ENCODE data around the gene PIP5K1C. TPM values are rescaled to one million over a fixed set of nuclear protein-coding genes. Genes with fewer than 3 reads are reported as not detected.

PIP5K1C gene
- total RNA-seq, 4 donors from 2014 or later: 25.4 to 91.1 (median 36.4) TPM

- Histone ChIP-seq H3K27ac (no peak overlapping the region), H3K27me3 (no peaks in the 10 kb centered on the region), H3K36me3 (no peaks in the 10 kb centered on the region), H3K4me3 (no peak overlapping the region), H3K4me1 (peaks cover 2 to 7% (median 3%) of the 10 kb centered on the region in 4 donors), H3K9me3 (no peaks in the 10 kb centered on the region)
- intact Hi-C loops (cut with DNase I; ENCODE audit: low total_unique reads): no loop called here
- WGBS, 2 donors (ENCODE audit: low coverage in 1 of 2): 50 to 88% methylated on average over 1 to 12 of the region's 12 CpGs
- TF ChIP-seq POLR2AphosphoS5 (IDR thresholded peaks at IDR 0.05): no peak
- TF ChIP-seq POLR2A (IDR thresholded peaks at IDR 0.05): no peak
- TF ChIP-seq CTCF (IDR thresholded peaks at IDR 0.05): no peak
- TF ChIP-seq EP300 (IDR thresholded peaks at IDR 0.05; ENCODE audit: low read depth): no peak
- in situ Hi-C loops (cut with MboI; ENCODE audit: low pct_ligation_motif_present in 1 of 4, low pct_unique_long_range_greater_than_20kb in 1 of 4, low sequenced_read_pairs in 3 of 4): no loop called here
- no peak for DNase-seq
Measured at GRCh38 chr19:3601021-3601420, 99.2 kb downstream of the PIP5K1C start.

- no peak overlapping the region for H3K27ac ChIP-seq
- no peaks in the 10 kb centered on the region for H3K9me3 ChIP-seq
- H3K27me3 ChIP-seq: no peaks in the 10 kb centered on the region
- TF ChIP-seq POLR2A (IDR thresholded peaks at IDR 0.05) (no peak), EP300 (IDR thresholded peaks at IDR 0.05; ENCODE audit: low read depth) (no peak), POLR2AphosphoS5 (IDR thresholded peaks at IDR 0.05) (no peak), CTCF (IDR thresholded peaks at IDR 0.05) (no peak)
- H3K36me3 ChIP-seq: no peaks in the 10 kb centered on the region
- intact Hi-C loops (cut with DNase I; ENCODE audit: low total_unique reads): no loop called here
- in situ Hi-C loops (cut with MboI; ENCODE audit: low pct_ligation_motif_present in 1 of 4, low pct_unique_long_range_greater_than_20kb in 1 of 4, low sequenced_read_pairs in 3 of 4): no loop called here
- H3K4me3 ChIP-seq: no peak overlapping the region
- H3K4me1 ChIP-seq: peaks cover 0 to 3% (median 0%) of the 10 kb centered on the region in 4 donors
- whole genome bisulfite sequencing, 2 donors (ENCODE audit: low coverage in 1 of 2): 95 to 96% methylated on average over 9 to 20 of the region's 28 CpGs
- DNase-seq: no peak
Measured at GRCh38 chr19:3599776-3600187, 100.5 kb downstream of the PIP5K1C start.

DNA sequence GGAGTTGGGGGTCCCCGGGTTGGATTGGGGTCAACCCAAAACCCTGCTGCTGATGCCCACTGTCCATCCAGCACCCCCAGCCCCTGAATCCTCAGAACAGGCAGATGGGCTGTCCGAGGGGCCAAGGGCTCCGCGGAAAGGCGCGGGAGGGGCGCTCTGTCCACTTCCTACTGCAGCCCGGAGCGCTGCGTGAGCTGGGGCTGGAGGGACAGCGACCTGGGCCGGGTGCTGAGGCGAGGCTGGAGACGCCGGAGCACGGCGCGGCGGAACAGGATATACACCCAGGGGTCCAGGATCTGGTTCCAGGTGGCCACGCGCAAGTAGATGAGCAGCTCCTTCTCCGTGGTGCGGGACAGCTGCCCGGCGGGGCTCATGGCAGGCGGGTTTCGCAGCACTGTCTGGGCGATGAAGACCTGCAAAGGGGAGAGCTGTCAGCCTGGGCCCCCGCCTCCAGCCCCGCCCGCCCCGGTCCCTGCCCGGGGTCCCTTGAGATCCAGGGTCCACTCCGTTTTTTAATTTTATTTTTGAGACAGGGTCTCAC, 104.7 kb downstream of the PIP5K1C start:
- no peak overlapping the region for H3K27ac ChIP-seq
- H3K9me3 ChIP-seq: no peaks in the 10 kb centered on the region
- WGBS, 2 donors (ENCODE audit: low coverage in 1 of 2): 86 to 90% methylated on average over 10 to 30 of the region's 34 CpGs
- DNase-seq: no peak
- no peaks in the 10 kb centered on the region for H3K4me1 ChIP-seq
- H3K4me3 ChIP-seq: no peak overlapping the region
- in situ Hi-C loops (cut with MboI; ENCODE audit: low pct_ligation_motif_present in 1 of 4, low pct_unique_long_range_greater_than_20kb in 1 of 4, low sequenced_read_pairs in 3 of 4) (no loop called here), intact Hi-C loops (cut with DNase I; ENCODE audit: low total_unique reads) (no loop called here)
- peaks cover 11% of the 10 kb centered on the region for H3K27me3 ChIP-seq
- TF ChIP-seq POLR2A (IDR thresholded peaks at IDR 0.05): no peak
- TF ChIP-seq EP300 (IDR thresholded peaks at IDR 0.05; ENCODE audit: low read depth): no peak
- TF ChIP-seq CTCF (IDR thresholded peaks at IDR 0.05): no peak
- no peak for TF ChIP-seq POLR2AphosphoS5 (IDR thresholded peaks at IDR 0.05)
- no peaks in the 10 kb centered on the region for H3K36me3 ChIP-seq

DNA sequence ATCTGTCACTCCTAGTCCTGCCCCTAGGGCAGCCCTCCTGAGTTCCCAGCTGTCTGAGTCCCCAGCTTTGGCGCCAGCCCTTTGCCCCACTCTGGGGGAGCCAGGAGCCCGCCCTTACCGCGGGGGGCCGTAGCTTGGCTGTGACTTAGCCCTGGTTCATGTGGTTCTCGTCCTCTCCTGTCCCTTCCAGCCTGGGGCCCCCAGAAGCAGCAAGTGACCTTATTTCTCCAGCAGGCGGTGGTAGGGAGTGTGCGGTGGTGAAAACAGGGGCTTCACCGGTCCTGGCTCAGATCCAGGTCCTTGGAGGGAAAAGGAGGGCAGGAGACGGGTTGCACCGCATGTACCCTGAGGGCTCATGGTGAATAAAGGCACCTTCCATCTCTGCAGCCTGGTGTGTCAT, 107.1 kb downstream of the PIP5K1C start:
- intact Hi-C loops (cut with DNase I; ENCODE audit: low total_unique reads) (no loop called here), in situ Hi-C loops (cut with MboI; ENCODE audit: low pct_ligation_motif_present in 1 of 4, low pct_unique_long_range_greater_than_20kb in 1 of 4, low sequenced_read_pairs in 3 of 4) (no loop called here)
- Histone ChIP-seq H3K27me3 (peaks cover 11% of the 10 kb centered on the region), H3K4me1 (no peaks in the 10 kb centered on the region), H3K9me3 (no peaks in the 10 kb centered on the region), H3K27ac (no peak overlapping the region), H3K36me3 (no peaks in the 10 kb centered on the region), H3K4me3 (no peak overlapping the region)
- no peak for TF ChIP-seq POLR2A (IDR thresholded peaks at IDR 0.05)
- no peak for TF ChIP-seq POLR2AphosphoS5 (IDR thresholded peaks at IDR 0.05)
- no peak for TF ChIP-seq CTCF (IDR thresholded peaks at IDR 0.05)
- TF ChIP-seq EP300 (IDR thresholded peaks at IDR 0.05; ENCODE audit: low read depth): no peak
- 47% methylated on average over 11 of the region's 11 CpGs; no CpG with 5 or more reads in 1 of the 2 donors for WGBS, 2 donors (ENCODE audit: low coverage in 1 of 2)
- no peak for DNase-seq
